Stimulated activated CD4-positive, alpha-beta T cell treated with anti-CD3 and anti-CD28 coated beads, Interleukin-15, amount 100 ng/mL, for 24 hours (primary cell): ENCODE data around the gene NECTIN1.
A peak's percentile ranks its signal among the peaks of the same experiment; 100 is the strongest.

Experiments
- DNase-seq: peaks from one replicate; pipeline ENCODE4 v3.0.0-alpha.2; 2020

NECTIN1 gene, protein sequence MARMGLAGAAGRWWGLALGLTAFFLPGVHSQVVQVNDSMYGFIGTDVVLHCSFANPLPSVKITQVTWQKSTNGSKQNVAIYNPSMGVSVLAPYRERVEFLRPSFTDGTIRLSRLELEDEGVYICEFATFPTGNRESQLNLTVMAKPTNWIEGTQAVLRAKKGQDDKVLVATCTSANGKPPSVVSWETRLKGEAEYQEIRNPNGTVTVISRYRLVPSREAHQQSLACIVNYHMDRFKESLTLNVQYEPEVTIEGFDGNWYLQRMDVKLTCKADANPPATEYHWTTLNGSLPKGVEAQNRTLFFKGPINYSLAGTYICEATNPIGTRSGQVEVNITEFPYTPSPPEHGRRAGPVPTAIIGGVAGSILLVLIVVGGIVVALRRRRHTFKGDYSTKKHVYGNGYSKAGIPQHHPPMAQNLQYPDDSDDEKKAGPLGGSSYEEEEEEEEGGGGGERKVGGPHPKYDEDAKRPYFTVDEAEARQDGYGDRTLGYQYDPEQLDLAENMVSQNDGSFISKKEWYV

DNA sequence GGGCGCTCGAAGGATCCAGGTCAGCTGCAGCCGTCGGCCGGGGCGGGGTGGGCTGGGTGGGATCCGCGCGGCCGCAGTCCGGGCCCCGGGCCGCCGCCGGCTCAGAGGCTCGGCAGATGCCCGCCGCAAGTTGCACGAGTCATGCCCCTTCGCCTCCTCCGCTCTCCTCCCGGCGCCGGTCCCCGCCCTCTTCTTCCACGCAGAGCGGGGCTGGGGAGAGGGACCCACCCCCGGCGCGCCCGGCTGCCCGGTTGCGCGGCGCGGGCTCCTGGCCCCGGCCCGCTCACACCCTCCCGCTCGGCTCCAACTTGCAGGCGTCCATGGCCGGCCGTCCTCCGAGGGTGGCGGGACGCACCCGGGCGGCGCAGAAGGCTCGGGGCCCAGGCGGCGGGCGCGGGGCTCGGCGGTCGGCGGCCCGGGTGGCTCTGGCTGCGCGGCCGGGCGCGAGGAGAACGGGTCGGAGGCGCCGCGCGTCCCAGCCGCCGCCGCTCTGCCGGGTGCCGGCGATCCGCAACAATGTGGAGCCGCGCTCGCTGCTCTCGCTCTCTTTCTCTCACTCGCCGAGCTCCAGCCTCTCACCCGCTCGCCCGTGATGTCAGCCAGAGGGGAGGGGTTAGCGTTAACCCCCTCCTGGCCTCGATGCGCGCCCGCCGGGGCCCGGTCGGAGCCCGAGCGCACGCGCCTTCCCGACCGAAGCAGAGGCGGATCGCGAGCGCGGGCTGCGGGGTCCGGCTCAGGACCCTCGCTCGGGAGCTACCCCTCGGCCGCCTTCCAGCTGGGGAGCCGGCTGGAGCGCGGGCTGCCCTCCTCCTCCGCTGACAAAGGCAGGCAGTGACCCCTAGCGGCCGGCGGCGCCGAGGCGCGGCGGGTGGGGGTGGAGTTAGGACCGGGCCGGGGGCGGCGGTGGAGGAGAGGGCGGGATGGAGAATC, at the start of gene NECTIN1:
Gene NECTIN1, minus strand, starts transcription at position 550 of the 930 bp plus-strand sequence. CDS start 647 bp downstream, outside the sequence.
- peak; percentile 90 for DNase-seq

DNA sequence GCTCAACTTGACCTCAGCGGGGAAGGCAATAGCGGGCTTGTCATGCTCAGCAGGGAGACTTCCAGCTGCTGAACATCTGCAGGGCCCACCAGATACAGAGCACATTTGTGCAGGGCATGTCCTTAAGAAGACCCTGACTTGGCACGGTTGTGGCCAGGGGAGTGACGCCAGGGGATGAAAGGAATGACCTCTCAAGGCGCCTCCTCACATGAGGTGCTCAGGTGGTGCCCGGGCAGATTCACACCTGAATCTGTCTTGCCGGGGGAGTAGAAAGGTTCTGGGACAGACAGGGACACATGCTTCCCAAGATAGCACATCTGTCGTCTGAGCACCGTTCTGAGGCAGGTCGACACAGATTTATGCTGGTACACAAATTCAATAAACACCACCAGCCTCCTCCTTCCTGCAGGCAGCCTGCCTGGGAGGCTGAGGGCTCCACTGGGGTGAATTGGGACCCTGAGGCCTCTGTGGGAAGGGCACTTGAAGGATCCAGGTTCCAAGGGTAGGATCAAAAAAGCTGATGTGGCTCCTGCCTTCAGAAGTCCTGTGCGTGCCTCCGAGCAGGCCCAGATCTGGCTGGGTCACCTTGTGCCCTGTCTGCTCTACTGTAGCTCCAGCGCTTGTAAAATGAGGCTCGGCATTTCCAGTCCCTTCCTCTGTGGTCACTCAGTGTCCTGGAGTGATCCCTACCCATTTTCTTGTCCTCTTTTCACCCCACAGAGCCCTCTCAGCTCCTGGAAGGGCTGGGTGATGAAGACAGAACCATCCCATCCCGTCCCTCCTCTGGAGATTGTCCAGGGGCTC, 49.6 kb upstream of the NECTIN1 start:
- no peak for DNase-seq

DNA sequence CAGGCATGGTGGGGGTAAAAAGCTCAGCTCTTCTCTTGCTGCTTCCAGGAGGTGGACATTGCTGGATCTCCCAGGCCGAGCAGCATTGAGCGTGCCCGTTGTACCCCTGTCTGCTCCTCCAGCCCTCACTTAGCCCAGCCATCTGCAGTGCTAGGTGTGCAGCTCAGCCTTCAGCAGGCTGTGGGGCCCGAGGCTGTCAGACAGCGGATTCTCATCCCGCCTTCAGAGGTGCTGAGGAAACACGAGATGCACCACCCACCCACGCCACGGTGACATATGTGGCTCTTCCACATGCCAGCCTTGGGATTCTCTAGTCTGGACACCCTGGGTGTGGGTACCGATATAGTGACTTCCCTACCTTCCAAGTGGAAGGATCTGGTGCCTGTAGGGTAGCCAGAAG, 48.9 kb upstream of the NECTIN1 start:
- no peak for DNase-seq

DNA sequence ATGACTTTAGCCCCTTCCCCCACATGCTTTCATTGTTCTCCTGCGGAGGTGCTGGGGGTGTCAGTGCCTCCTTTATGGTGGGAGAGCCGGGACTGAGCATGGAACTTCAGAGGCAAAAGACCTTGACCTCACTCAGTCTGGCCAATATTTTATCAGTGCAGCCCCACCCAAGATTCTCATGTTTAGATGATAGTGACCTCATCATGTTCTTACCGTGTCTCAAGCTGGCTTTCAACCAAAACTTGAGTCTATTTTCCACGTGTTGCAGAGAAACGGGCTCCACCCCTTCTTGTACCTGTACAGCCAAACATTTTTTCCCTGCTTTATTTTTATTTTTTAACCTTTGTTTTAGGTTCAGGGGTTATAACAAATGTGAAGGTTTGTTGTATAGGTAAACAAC, 47.7 kb upstream of the NECTIN1 start:
- DNase-seq: no peak

DNA sequence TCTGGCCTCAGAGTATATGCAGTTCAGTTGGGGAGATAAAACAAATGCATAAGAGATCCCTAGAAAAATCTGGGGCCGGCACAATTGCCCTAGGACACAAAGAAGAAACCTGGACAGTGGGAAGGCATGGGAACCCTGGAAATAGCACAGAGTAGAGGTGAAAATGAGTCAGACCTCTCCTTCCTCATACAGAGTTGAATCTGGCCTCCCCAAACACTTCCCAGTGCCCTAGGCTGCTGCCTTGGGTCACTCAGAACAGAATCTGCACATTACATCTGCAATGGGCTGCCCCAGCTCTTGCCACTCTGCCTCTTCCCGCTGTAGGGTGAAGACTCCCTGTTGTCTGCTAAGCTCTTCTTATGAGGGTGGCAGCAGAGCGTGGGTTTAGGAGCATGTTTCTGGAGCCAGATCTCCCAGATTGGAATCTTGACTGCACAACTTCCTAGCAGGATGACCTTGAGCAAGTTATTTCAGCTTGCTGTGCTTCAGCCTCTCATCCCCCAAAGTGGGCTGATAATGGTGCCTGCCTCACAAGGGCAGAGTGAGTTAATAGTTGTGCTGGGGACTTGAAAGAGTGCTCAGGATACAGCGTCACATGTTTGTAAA, 47.1 kb upstream of the NECTIN1 start:
- no peak for DNase-seq

DNA sequence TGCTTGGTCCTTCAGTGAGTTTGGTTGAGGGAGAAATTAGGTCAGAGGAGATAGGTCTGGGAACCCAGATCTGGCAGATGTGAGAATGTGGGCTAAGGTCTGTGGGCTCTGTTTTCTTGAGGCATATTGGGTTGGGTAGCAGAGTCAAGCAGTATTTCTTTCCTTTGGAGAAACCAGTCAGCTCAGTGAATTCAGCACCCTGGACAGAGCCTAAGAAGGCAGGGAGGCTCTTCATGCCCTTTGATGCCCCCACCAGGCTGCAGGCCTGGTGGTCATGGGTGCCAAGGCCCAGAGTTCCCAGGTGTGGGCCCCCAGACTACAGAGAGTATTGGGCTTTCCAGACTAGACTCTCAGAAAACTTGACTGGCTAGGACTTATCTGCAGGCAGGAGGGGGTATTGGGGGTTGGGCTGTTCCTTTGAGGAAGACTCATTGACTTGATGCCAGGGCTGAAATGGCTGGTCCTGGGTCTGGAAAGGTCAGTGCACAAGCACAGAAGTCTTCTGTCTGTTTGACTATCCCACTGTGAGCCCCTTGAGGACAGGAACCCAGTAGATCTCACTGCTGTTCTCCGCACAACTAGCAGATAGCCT, 45.3 kb upstream of the NECTIN1 start:
- DNase-seq: no peak

DNA sequence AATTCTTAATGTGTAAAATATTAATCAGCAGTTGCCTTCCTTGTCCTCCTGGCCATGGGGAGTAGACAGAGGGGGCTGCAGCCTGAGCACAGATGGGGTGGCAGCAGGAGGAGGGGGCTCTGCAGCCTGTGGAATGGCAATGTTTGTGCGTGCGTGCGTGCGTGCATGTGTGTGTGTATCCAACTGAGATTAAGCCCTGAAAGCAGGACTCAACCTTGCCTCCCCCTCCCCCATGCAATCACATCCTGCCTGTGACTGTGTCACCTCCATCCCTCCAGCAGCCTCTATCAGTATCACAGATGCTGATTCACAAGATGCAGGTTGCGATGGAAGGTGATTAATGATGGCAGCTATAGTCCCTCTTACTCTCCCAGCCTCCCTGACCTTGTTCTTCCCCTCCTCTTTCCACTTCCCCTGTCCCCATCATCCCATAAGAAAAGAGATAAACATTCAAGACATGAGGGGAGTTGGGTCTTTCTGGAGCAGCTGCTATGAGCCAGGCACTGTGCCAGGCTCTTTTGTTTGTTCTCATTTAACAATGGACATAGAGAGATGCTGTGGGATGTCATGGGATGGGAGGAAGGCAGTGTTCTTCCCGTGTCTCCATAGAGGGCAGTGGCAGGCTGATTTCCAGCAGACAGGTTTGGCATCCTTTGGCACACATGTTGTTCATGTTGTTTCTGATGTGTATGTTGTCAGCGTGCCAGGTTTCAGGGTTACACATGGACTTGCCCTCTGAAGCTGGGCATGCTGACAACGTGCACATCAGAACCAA, 43.8 kb upstream of the NECTIN1 start:
- DNase-seq: no peak

DNA sequence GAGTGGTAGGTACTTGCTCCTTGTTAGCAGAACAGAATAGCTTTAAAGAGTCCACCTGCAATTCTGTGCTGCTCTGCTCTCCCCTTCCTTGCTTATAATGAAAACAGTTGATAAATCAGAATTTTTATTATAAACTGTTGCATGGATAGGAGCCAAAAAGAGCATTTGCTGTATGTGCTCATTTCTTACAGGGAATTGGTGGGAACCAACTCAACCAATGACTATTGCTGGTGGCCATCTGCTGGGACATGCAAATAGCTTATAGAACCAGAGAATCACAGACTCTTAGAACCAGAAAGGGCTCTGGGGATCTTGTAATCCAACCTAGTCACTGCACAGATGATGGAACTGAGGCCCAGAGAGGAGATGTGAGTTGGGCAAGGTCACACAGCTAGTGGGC, 43.1 kb upstream of the NECTIN1 start:
- DNase-seq: no peak

DNA sequence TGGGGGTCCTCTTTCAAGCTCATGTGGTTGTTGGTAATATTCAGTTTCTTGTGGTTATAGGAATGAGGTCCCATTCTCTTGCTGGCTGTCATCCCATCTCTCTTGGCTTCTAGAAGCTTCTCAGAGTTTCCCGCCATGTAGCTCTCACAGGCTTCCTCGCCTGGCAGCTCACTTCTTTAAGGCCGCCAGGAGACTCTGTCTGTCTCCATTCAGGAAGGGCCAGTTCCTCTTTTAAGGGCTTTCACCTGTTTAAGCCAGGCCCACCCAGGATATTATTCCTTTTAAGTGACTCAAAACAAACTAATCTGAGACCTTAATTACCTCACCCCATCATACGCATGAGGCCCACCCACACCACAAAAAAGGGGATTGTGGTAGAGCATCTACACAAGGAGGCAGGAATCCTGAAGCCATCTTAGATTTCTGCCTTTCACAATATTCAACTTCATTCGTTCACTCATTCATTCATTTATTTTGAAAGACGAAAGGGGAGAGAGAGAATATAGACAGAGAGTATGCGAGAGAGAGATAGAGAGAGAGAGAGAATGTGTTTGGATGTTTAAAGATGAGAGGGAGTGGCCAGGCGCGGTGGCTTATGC, 42.3 kb upstream of the NECTIN1 start:
- DNase-seq: no peak

DNA sequence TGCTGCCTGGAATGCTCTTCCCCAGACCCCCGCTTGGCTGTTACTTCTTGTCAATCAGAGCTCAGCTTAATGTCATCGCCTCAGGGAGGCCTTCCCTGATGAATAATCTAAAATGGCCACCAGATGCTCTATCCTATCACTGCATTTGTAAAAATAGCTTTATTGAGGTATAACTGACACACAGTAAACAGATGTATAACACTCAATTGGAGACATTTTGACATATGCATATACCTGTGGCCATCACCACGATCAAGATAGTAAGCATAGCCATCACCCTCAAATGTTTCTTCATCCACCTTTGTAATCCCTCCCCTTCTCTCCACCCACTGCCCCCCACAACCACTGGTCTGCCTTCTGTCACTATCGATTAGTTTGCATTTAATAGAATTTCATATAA, 36.6 kb upstream of the NECTIN1 start:
- no peak for DNase-seq

DNA sequence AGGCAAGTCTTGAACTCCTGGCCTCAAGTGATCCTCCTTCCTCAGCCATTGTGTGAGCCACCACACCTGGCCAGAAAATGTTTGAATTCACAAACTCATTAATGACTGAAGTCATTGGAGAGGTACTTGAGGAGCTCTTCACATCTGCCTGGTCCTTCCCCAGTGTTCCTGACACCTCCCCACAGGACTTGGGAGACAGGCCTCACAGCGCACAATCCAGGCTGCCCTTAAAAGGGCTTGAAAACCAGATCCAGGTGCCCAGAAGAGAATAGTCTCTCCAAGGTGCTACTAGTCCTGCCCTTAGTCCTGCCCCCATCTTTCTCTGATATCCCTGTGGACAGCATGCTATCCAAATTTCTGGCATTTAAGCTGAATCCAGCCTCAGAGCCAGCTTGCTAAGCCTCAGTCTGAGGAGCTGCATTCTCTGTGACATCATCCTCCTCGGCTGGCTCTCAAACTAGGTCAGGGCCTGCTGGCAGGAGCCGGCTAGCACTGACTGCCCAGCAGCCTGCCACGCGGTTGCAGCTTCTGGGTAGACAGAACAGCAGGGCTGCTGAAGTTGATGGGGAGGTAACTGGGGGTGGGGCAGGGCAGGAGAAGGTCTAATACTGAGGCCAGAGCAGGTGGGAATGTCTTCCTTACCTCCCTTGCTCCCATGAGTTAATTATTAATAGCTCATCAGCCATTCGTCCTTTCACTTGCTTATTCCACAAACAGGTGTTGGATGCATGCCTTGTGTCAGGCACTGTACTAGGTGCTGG, 35.3 kb upstream of the NECTIN1 start:
- no peak for DNase-seq

DNA sequence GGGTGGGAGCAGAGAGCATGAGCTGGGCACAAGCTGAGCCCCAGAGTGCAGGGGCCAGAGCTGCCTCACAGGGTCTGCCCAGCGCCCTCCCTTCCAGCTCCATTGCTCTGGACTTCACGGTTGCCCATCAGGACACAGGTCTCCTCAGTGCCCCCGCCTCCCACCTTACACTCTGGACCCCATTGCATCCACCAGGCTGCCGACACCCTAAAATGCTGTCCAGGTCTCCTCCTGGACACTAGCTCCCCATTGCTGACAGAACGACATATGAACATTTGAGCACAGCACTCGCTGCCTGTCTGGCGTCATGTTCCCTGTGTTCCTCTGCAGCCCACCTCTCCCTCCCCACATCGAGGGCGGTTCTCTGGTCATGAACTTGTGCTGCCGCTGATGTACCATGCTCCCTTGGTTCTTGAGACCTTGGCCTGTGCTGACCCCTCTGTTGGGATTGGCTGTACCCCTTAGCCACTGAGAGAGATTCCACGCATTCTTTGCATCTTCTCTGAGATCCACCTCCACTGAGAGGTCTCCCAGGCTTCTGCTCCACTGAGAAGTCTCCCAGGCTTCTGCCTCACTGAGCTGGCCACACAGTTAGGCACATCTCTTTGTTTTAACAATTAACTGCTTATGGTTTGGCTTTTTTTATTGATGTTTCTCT, 34.2 kb upstream of the NECTIN1 start:
- DNase-seq: no peak

DNA sequence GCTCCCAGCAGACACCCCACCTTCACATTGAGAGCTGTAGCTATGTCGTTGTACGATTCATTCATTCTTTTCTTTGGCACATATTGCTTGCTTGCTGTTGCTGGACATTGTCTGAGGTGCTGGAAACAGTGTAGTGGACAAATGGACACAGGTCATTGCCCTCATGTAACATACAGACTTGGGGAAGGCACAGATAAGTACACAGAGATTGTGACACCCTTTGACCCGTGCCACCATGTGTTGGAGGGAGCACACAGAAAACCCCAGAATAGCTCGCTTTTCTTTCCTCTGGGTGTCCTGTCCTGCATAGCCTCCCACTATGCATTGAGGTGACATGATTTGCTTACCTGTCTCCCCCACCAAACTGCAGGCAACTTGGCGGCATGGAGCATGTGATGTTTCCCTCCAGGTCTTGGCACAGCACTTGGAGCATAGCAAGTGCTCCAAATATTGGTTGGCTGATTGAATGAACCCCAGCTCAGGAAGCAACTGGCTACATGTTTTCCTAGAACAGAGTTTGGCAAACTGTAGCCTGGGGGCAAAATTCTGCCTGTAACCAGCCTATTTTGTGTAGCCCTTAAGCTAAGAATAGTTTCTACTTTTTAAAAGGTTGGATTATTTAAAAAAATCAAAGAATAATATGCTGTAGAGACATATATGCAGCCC, 30.9 kb upstream of the NECTIN1 start:
- no peak for DNase-seq

DNA sequence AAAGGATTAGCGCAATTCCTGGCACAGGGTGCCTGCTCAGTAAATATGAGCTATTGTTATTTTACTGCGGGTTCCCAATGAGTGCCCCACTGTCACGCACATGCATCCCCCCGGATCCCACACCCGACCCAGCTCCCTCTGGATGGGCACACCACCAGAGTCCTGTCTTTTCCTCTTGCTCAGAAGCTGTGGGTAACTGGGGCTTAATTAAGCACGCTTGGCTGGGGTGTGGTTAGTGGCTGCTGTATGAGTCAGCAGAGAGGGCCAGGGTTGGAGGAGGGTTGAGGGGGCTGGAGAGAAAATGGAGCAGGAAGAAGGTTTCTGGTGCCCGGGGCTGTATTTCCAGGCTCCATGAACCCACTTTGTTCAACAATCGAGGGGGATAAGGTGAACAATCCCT, 30.3 kb upstream of the NECTIN1 start:
- no peak for DNase-seq

DNA sequence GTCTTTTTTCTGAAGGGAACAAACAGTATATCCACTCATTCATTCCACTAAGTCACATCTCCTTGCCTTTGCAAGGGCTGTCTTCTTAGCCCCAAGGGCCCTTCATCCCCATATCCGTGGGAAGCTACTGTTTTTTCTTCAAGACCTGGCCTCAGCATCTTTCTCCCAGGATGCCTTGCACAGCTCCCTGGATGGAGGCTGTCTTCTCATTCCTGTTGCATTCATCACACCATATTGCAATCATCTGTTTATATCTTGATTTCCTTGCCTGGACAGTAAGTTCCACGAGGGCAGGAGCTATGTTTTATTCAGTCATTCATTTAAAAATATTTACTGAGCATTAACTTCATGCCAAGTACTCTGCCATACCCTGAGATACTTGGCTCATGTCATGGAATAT, 29.3 kb upstream of the NECTIN1 start:
- DNase-seq: no peak

DNA sequence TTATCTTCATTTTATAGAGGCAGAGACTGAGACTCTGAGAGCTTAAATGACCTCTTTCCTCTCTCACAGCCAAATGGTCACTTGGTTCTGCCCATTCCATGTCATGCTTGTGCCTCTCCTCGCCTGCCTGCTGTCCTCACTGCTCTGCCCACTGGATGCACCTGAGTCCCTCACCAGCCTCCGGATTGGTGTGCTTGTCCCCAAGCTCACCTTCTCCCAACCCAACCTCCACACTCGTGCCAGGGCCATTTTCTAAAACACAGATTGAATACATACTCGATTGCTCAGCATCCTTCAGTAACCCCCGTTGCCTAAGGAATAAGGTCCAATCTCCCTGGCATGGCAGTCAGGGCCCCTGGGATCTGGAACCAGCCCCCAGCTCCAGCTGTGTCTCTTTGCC, 28.4 kb upstream of the NECTIN1 start:
- no peak for DNase-seq

DNA sequence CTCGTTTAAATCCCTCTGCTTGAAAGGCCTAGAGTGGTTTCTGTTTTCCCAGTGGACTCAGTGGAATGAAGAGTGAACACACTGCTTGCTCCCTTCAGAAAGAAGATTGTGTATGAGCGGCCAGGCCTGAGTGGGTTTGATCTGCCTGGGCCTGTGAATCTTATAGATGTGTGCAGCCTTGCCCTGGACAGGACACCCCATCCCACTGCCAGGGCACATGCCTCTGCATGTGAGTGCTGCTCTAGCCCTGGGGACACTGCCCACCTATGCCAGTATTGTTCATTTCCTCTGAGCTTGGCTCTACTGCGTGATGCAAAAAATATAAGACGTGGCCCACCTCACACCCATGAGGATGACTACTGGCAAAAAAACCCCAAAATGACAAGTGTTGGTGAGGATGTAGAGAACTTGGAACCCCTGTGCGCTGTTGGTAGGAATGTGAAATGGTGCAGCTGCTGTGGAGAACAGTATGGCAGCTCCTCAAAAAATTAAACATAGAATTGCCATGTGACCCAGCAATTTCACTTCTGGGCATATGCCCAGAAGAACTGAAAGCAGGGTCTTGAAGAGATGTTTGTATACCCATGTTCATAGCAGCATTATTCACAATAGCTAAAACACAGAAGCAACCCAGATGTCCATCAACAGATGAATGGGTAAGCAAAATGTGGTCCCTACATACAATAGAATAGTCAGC, 27.3 kb upstream of the NECTIN1 start:
- no peak for DNase-seq
